Measurements from ENCODE around the gene FKBP6. TPM values are rescaled to one million over a fixed set of nuclear protein-coding genes. Genes with fewer than 3 reads are reported as not detected.

Gene FKBP6
- total RNA-seq, 1 experiment from 2014 or later: 0.11 TPM

DNA sequence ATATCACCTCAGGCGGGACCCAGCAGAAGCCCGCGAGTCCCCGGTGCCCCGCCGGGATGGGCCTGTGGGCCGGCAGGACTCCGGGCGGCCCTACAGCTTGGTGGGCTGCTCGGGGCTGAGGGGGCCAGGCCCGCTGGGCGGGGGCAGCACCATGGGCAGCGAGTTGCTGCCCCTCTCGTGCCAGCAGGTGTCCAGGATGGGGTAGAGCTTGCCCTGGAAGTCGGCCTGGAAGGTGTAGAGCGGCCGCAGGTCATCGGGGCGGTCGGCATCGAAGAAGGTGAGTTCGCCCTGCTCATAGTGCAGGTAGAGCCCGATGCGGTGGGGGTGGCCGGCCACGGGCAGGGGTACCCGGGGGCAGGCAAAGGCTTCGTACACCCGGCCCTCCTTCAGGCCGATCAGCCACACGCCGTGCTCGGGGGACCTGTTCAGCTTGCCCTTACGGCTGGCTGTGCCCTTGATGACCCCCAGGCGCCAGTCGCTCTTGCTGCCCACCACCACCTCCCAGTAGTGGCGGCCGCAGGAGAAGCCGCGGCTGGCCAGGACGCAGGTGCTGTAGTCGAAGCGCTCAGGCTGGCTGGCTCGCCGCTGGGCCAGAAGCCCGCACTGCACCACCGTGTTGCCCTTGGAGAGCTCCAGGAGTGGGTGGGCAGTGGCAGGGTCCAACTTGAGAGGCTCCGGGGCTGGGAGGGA lies 15.0 kb upstream of the FKBP6 start:
- H3K4me1 Mint-ChIP-seq: peaks cover 3% of the 10 kb centered on the region
- TF ChIP-seq CREB1 (CRISPR knock-in tag; IDR thresholded peaks at IDR 0.05) (no peak), NR3C1 (CRISPR knock-in tag; conservative IDR thresholded peaks at IDR 0.05; ENCODE audit: low read depth) (no peak), CBFB (CRISPR knock-in tag; IDR thresholded peaks at IDR 0.05; ENCODE audit: low read depth) (no peak), STAT6 (CRISPR knock-in tag; conservative IDR thresholded peaks at IDR 0.05; ENCODE audit: low read depth) (no peak), ZNF396 (CRISPR knock-in tag; IDR thresholded peaks at IDR 0.05; ENCODE audit: borderline replicate concordance) (no peak), CREM (CRISPR knock-in tag; IDR thresholded peaks at IDR 0.05) (no peak), NFATC4 (CRISPR knock-in tag; IDR thresholded peaks at IDR 0.05) (no peak), TEAD4 (CRISPR knock-in tag; IDR thresholded peaks at IDR 0.05) (no peak), ZNF512 (CRISPR knock-in tag; IDR thresholded peaks at IDR 0.05; ENCODE audit: borderline replicate concordance) (no peak), GTF2I (CRISPR knock-in tag; conservative IDR thresholded peaks at IDR 0.05) (no peak), AR (CRISPR knock-in tag; IDR thresholded peaks at IDR 0.05) (no peak)
- TF ChIP-seq, protein P1, sequence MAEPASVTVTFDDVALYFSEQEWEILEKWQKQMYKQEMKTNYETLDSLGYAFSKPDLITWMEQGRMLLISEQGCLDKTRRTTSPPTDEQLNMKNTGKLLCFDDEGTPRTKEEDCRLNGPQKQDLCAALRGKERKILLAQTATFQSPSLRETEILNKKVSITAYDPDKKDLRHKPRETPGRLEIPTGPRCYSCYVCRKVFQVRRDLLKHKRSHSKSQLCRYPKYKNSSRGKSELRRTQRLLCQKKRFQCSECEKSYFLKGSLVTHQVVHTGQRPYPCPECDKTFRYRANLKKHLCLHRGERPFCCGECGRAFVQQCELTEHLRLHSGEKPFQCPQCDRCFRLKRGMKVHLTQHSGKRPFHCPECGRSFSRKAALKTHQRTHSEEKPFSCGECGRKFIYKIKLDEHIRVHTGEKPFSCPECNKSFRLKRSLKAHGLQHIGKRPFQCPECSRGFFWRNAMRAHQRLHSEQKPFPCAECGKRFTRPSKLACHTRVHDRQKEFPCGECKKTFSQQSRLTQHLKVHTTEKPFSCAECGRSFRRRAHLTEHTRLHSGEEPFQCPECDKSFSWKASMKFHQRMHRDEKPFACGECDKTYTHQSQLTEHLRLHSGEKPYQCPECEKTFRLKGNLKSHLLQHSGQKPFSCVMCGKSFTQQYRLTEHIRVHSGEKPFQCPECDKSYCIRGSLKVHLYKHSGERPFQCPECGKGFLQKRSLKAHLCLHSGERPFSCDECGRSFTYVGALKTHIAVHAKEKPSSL (CRISPR knock-in tag; conservative IDR thresholded peaks at IDR 0.05): no peak
- H3K36me3 Mint-ChIP-seq: 0 out of 2 replicates have a peak, but pooled peaks cover 3% of the 10 kb centered on the region
- no peak overlapping the region for H3K4me3 Mint-ChIP-seq
- peak; percentile 11 for DNase-seq (ENCODE audit: low spot score)
- CTCF ChIA-PET: interaction anchor here (0.5 kb wide), 1 partner anchor 273 kb away, joined by 3 read pairs; no protein-coding TSS in a partner anchor
- POLR2A ChIA-PET: no interaction called here
- no peak overlapping the region for H3K27ac Mint-ChIP-seq
- no peak for ATAC-seq
- H3K9me3 Mint-ChIP-seq: no peaks in the 10 kb centered on the region
- peaks cover 16% of the 10 kb centered on the region for H3K27me3 Mint-ChIP-seq (ENCODE audit: low read depth)

GRCh38 chr7:73313521-73313906 lies 14.4 kb upstream of the FKBP6 start:
- no peak overlapping the region for H3K4me3 Mint-ChIP-seq
- no peaks in the 10 kb centered on the region for H3K36me3 Mint-ChIP-seq
- no peak overlapping the region for H3K27ac Mint-ChIP-seq
- ATAC-seq (no peak), DNase-seq (ENCODE audit: low spot score) (no peak)
- H3K4me1 Mint-ChIP-seq: no peaks in the 10 kb centered on the region; the same call in 1 of the 2 replicates
- POLR2A ChIA-PET: no interaction called here
- CTCF ChIA-PET: interaction anchor here (0.5 to 0.9 kb wide), 2 partner anchors 11 to 273 kb away, joined by 3 to 4 read pairs; no protein-coding TSS in a partner anchor
- H3K27me3 Mint-ChIP-seq (ENCODE audit: low read depth): peaks cover 16% of the 10 kb centered on the region
- no peaks in the 10 kb centered on the region for H3K9me3 Mint-ChIP-seq
- no peak for TF ChIP-seq ZBTB21 (CRISPR knock-in tag; IDR thresholded peaks at IDR 0.05; ENCODE audit: borderline replicate concordance)
- no peak for TF ChIP-seq HMGXB4 (CRISPR knock-in tag; IDR thresholded peaks at IDR 0.05)
- TF ChIP-seq, protein P2, sequence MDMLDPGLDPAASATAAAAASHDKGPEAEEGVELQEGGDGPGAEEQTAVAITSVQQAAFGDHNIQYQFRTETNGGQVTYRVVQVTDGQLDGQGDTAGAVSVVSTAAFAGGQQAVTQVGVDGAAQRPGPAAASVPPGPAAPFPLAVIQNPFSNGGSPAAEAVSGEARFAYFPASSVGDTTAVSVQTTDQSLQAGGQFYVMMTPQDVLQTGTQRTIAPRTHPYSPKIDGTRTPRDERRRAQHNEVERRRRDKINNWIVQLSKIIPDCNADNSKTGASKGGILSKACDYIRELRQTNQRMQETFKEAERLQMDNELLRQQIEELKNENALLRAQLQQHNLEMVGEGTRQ (CRISPR knock-in tag; IDR thresholded peaks at IDR 0.05): no peak
- TF ChIP-seq, protein P3, sequence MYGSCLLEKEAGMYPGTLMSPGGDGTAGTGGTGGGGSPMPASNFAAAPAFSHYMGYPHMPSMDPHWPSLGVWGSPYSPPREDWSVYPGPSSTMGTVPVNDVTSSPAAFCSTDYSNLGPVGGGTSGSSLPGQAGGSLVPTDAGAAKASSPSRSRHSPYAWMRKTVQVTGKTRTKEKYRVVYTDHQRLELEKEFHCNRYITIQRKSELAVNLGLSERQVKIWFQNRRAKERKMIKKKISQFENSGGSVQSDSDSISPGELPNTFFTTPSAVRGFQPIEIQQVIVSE (CRISPR knock-in tag; IDR thresholded peaks at IDR 0.05; ENCODE audit: borderline replicate concordance): no peak
- no peak for TF ChIP-seq PREB (CRISPR knock-in tag; IDR thresholded peaks at IDR 0.05; ENCODE audit: borderline replicate concordance)
- no peak for TF ChIP-seq ATF1 (CRISPR knock-in tag; IDR thresholded peaks at IDR 0.05)
- no peak for TF ChIP-seq E2F5 (CRISPR knock-in tag; IDR thresholded peaks at IDR 0.05)

Measured in WTC11 (cell line).